HG02981 (cell line): Measurements from ENCODE around the gene DZIP3.
A peak's percentile ranks its signal among the peaks of the same experiment; 100 is the strongest.
"Not testable (repeated sequence)": the region's sequence is repeated elsewhere in the genome, so short reads cannot be mapped to it uniquely, and the experiment has no call there.

Source experiments
- ATAC-seq: cut with Tn5 transposase; IDR thresholded peaks from one replicate; pipeline ENCODE4 v1.9.1; 2021; ENCODE audit warnings: mild to moderate bottlenecking, moderate library complexity; ENCODE audit not compliant: unreplicated experiment

DZIP3 gene

GRCh38 chr3:108599677-108600409 is 10.3 kb downstream of the DZIP3 start:
- no peak for ATAC-seq

GRCh38 chr3:108602249-108602934 is 12.9 kb downstream of the DZIP3 start:
- peak; percentile 87 for ATAC-seq

- ATAC-seq = peak; percentile 8
These were observed 13.4 kb downstream of the DZIP3 start for GRCh38 chr3:108602935-108603294.

GRCh38 chr3:108603691-108604090 is 14.2 kb downstream of the DZIP3 start:
- ATAC-seq = peak; percentile 39

- ATAC-seq = no peak
These were observed 15.5 kb downstream of the DZIP3 start for GRCh38 chr3:108605028-108605427.

GRCh38 chr3:108605491-108605890 is 16.0 kb downstream of the DZIP3 start:
- no peak for ATAC-seq

GRCh38 chr3:108608750-108609149 is 19.2 kb downstream of the DZIP3 start:
- no peak for ATAC-seq

- no peak for ATAC-seq
These were observed 21.1 kb downstream of the DZIP3 start for GRCh38 chr3:108610651-108611050.

GRCh38 chr3:108616090-108616489 is 26.6 kb downstream of the DZIP3 start:
- not testable (repeated sequence) for ATAC-seq

- no peak for ATAC-seq
These were observed 30.7 kb downstream of the DZIP3 start for GRCh38 chr3:108620250-108620649.

- no peak for ATAC-seq
These were observed 34.0 kb downstream of the DZIP3 start for GRCh38 chr3:108623504-108623903.

GRCh38 chr3:108629974-108630373 is 40.5 kb downstream of the DZIP3 start:
- ATAC-seq = no peak

GRCh38 chr3:108642526-108642925 is 53.0 kb downstream of the DZIP3 start:
- no peak for ATAC-seq

GRCh38 chr3:108645364-108645763 is 55.8 kb downstream of the DZIP3 start:
- no peak for ATAC-seq

- not testable (repeated sequence) for ATAC-seq
These were observed 66.1 kb downstream of the DZIP3 start for GRCh38 chr3:108655664-108656063.

- no peak for ATAC-seq
These were observed 72.2 kb downstream of the DZIP3 start for GRCh38 chr3:108661699-108662098.

GRCh38 chr3:108662142-108662738 is 72.7 kb downstream of the DZIP3 start:
- ATAC-seq = peak; percentile 92

- ATAC-seq = no peak
These were observed 74.7 kb downstream of the DZIP3 start for GRCh38 chr3:108664266-108664665.

GRCh38 chr3:108667312-108667711 is 77.8 kb downstream of the DZIP3 start:
- no peak for ATAC-seq

GRCh38 chr3:108669208-108669607 is 79.7 kb downstream of the DZIP3 start:
- no peak for ATAC-seq

- no peak for ATAC-seq
These were observed 83.2 kb downstream of the DZIP3 start for GRCh38 chr3:108672701-108673100.
